ENCODE data around the gene CNN2.

DNA sequence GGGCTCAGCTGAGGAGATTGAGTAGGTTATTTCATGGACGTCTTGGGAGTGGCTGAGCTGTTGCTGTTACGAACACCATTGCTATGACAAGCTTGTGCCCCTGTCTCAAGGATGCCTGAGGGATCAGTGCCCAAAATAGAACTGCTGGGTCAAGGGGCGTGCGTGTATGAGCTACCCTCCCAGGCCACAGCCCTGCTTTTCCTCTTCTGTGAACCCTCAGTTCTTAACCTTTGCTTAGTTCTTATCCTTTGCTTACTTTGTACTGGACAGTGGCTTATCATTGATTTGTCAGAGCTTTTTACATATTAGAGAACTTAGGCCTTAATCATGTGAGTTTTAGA lies 49.6 kb downstream of the CNN2 start:
- TF ChIP-seq RCOR1 (IDR thresholded peaks at IDR 0.05; ENCODE audit: low read depth, low read length), result no peak
- TF ChIP-seq CTCF (IDR thresholded peaks at IDR 0.05), result no peak
- TF ChIP-seq, protein P1, sequence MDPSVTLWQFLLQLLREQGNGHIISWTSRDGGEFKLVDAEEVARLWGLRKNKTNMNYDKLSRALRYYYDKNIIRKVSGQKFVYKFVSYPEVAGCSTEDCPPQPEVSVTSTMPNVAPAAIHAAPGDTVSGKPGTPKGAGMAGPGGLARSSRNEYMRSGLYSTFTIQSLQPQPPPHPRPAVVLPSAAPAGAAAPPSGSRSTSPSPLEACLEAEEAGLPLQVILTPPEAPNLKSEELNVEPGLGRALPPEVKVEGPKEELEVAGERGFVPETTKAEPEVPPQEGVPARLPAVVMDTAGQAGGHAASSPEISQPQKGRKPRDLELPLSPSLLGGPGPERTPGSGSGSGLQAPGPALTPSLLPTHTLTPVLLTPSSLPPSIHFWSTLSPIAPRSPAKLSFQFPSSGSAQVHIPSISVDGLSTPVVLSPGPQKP (IDR thresholded peaks at IDR 0.05; ENCODE audit: low read depth, low read length), result no peak
- TF ChIP-seq POLR2A (IDR thresholded peaks at IDR 0.05; ENCODE audit: low read length), result no peak
- no peak for TF ChIP-seq ESRRA (IDR thresholded peaks at IDR 0.05; ENCODE audit: borderline replicate concordance, low read length)
- no peak for TF ChIP-seq ZFP36 (IDR thresholded peaks at IDR 0.05; ENCODE audit: borderline replicate concordance, partially characterized antibody)
- TF ChIP-seq CBX2 (IDR thresholded peaks at IDR 0.05; ENCODE audit: borderline replicate concordance, low read depth), result no peak
